GM18519 (cell line): ENCODE measurements around the gene SHFL.
A peak's percentile ranks its signal among the peaks of the same experiment; 100 is the strongest.

Source experiments
- ATAC-seq: cut with Tn5 transposase; IDR thresholded peaks from one replicate; pipeline ENCODE4 v1.9.1; 2021; ENCODE audit warnings: mild to moderate bottlenecking, moderate library complexity; ENCODE audit not compliant: unreplicated experiment, low FRiP score

SHFL gene

GRCh38 chr19:10086591-10087192, 575 bp downstream of the SHFL start:
- no peak for ATAC-seq

- ATAC-seq, result no peak
These were observed 1.4 kb downstream of the SHFL start for GRCh38 chr19:10087296-10088061.

- ATAC-seq, result no peak
These were observed 2.9 kb downstream of the SHFL start for GRCh38 chr19:10088949-10089554.

GRCh38 chr19:10089801-10090375, 3.8 kb downstream of the SHFL start:
- no peak for ATAC-seq

- ATAC-seq, result no peak
These were observed 5.2 kb downstream of the SHFL start for GRCh38 chr19:10091370-10091687.

GRCh38 chr19:10091895-10092641, 6.0 kb downstream of the SHFL start:
- no peak for ATAC-seq

GRCh38 chr19:10092648-10093294, 6.7 kb downstream of the SHFL start:
- ATAC-seq, result no peak

- ATAC-seq, result no peak
These were observed 7.4 kb downstream of the SHFL start for GRCh38 chr19:10093295-10094186.

- no peak for ATAC-seq
These were observed 9.5 kb downstream of the SHFL start for GRCh38 chr19:10095622-10095947.

- ATAC-seq, result peak; percentile 71
These were observed 10.0 kb downstream of the SHFL start for GRCh38 chr19:10095948-10096614.

GRCh38 chr19:10096615-10096963, 10.5 kb downstream of the SHFL start:
- ATAC-seq, result no peak

GRCh38 chr19:10100163-10100785, 14.2 kb downstream of the SHFL start:
- no peak for ATAC-seq

GRCh38 chr19:10102787-10103236, 16.7 kb downstream of the SHFL start:
- peak; percentile 26 for ATAC-seq

GRCh38 chr19:10104130-10104513, 18.0 kb downstream of the SHFL start:
- ATAC-seq, result no peak

- ATAC-seq, result peak; percentile 42
These were observed 18.8 kb downstream of the SHFL start for GRCh38 chr19:10104665-10105508.

- no peak for ATAC-seq
These were observed 19.5 kb downstream of the SHFL start for GRCh38 chr19:10105509-10106099.
